GM20000 (cell line): ENCODE measurements around the gene HSPA1B.
"Not testable (repeated sequence)": the region's sequence is repeated elsewhere in the genome, so short reads cannot be mapped to it uniquely, and the experiment has no call there.

Experiments used
- DNase-seq: peaks from one replicate; pipeline ENCODE4 v3.0.0; 2012; ENCODE audit warnings: low spot score
- CTCF ChIP-seq: IDR thresholded peaks from 2 replicates; pipeline ENCODE4 v1.5.1; 2012; ENCODE audit warnings: mild to moderate bottlenecking, control low read depth; ENCODE audit errors: extremely low read depth, missing control alignments

Gene HSPA1B

DNA sequence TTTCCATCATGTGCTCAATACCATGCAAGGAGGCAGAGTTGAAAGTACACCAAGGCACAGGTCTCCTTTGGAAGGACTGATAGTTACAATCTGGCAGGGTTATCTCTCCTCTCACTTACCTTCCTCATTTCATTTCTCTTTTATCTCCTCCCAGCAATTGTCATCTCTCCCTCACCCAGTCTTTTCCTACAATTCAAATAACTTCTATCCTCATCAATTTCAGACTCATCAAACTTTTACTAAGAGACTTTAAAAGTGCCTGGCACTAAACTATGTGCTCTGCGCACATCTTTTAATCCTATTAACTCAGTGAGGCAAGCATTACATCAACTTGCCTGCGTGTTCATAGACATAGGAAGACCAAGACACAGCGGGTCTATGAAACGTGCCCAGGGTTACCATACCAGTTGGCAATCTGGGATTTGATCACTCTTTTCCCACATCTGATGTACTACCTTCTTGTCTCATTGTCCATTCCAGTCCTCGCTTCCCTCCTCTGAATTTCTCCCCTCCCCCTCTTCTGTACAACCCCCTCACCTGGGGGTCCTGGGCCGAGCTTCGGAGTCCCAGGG, 33.2 kb upstream of the HSPA1B start:
- DNase-seq: peak; percentile 34
- TF ChIP-seq CTCF: no peak

- no peak for TF ChIP-seq CTCF
- no peak for DNase-seq
Observed at GRCh38 chr6:31794866-31795615, 32.5 kb upstream of the HSPA1B start.

- DNase-seq: peak; percentile 98
- TF ChIP-seq CTCF: peak; percentile 98
Observed at GRCh38 chr6:31795616-31796298, 31.8 kb upstream of the HSPA1B start, which contains the start of gene VARS1. TSS of gene VARS1 (minus strand) at chr6:31795752. CDS start at chr6:31795217, 535 bp downstream.

DNA sequence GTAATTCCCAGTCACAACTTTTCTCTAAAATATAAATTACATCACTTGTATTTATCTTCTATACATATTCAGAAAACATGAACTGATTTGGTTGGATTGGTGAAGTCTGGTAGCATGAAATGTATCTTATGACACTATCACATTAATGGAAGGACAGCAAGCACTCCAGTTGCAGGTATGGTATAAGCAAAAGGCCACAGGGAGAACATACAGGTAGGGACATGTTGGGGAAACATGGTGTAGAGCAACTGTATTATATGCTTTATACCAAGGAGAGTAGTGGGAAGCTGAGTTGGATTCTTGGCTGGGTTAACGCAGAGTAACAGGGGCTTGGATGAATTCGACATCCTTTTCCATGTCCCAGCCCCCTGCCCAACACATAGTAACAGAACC, 30.5 kb upstream of the HSPA1B start:
- DNase-seq: no peak
- no peak for TF ChIP-seq CTCF

DNA sequence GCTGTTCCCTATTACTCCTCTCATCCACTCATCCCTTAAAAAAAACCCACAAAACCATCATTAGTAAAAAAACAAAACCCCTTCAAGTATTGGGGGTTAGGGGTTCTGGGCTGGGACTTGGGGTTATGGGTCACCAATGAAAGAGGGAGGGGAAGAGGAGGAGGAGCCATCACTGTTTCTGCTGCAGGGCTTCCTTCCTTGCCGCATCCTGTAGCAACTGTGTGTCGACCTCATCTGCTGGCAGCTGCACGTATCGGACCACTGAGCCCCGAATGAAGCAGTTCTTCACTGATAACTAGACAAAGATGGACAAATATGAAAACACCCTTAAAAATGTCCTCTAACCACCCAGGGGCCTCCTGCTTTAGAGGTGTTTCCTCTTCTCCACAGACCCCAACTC, 29.9 kb upstream of the HSPA1B start:
- DNase-seq: peak; percentile 38
- TF ChIP-seq CTCF: no peak

GRCh38 chr6:31799781-31800180, 27.8 kb upstream of the HSPA1B start:
- no peak for DNase-seq
- no peak for TF ChIP-seq CTCF

- DNase-seq: not testable (repeated sequence)
Observed at GRCh38 chr6:31801031-31801927, 26.3 kb upstream of the HSPA1B start.
